SK-N-MC (cell line): ENCODE measurements around the gene SLC26A5.

Source experiments
- EZH2 ChIP-seq: fragments of 200-600 bp; sonication (generic); IDR thresholded peaks from one replicate; pipeline ENCODE4 v1.6.1; 2017; ENCODE audit warnings: antibody characterized with exemption
- FOXP2 ChIP-seq: optimal IDR thresholded peaks from 2 replicates; pipeline ENCODE3; 2011; ENCODE audit warnings: mild to moderate bottlenecking, moderate library complexity; ENCODE audit not compliant: insufficient read depth; ENCODE audit errors: extremely low read length, control extremely low read depth
- POLR2AphosphoS5 ChIP-seq: IDR thresholded peaks from 2 replicates; pipeline ENCODE4 v1.6.1; 2012; ENCODE audit warnings: mild to moderate bottlenecking, low read depth, low read length, borderline replicate concordance

DNA sequence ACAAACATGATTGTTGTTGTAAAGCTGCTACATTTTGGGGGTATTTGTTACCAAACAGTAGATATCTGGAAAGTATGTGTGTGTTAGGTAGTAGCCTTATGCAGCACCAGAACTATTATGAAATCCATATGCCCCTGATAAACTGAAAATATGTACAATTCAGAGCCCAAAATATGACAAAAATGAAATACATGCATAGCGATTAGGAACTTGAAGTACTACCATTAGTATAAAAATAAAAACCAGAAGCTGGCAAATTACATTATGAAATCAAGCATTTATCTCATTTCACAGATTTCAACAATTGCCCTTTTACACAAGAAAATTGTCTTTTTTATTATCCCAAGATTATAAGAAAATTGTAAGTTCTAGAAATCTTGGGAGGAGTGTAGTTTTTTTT lies 33.9 kb downstream of the SLC26A5 start:
- no peak for TF ChIP-seq POLR2AphosphoS5
- TF ChIP-seq EZH2: no peak
- TF ChIP-seq FOXP2: no peak
